Spleen (tissue), 7 donors: Measurements from ENCODE around the gene TMEM120B.

Experiments
- POLR2A ChIP-seq, 3 donors: fragments of 450-650 bp; IDR thresholded peaks; one replicate each; pipeline ENCODE4 v1.5.1; 2017; ENCODE audit warnings: antibody characterized with exemption in 3 of 3, mild to moderate bottlenecking in 1 of 3
- POLR2AphosphoS5 ChIP-seq, 3 donors: sonication (generic); formaldehyde crosslinking; IDR thresholded peaks; one replicate each; pipeline ENCODE4 v1.5.1; 2017; ENCODE audit warnings: antibody characterized with exemption in 3 of 3
- TF ChIP-seq, protein P1 (sequence below), 11 experiments: fragments of 200-600 bp in 7 of 11; fragments of 450-650 bp in 4 of 11; sonication (generic) in 4 of 11; IDR thresholded peaks in 8 of 11; conservative IDR thresholded peaks in 3 of 11; 1 replicate in 7 of 11; 2 replicates in 4 of 11; pipeline versions ENCODE4 v1.4.0 to v1.8.0; 2016 to 2021; ENCODE audit warnings: antibody characterized with exemption in 11 of 11, inconsistent platforms in 4 of 11, mild to moderate bottlenecking in 1 of 11
- donor health status: DM: no; HTN: no; CAD: no; lungs with moderate emphysema.
- donor health status: DM: no; HTN: no; CAD: no.
- donor health status: DM: no; HTN: no; CAD: no.

DNA sequence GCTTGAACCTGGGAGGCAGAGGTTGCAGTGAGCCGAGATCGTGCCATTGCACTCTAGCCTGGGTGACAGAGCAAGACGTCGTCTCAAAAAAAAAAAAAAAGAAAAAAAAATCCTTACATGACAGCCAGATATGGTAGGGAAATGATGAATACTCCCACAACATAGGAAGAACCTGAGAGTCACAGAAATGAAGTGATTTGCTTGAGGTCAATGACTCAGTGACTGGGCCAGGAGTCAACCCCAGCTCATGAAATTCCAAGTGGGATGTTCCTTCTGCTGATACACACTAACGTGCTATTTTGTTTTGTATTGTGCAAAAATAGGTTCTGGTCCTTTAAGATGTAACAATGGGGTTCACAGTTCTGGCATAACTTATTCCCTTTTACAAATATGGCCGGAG lies 71.9 kb downstream of the TMEM120B start:
- TF ChIP-seq POLR2A (IDR thresholded peaks at IDR 0.05) (no peak), POLR2AphosphoS5 (IDR thresholded peaks at IDR 0.05) (no peak)
- TF ChIP-seq, protein P1, sequence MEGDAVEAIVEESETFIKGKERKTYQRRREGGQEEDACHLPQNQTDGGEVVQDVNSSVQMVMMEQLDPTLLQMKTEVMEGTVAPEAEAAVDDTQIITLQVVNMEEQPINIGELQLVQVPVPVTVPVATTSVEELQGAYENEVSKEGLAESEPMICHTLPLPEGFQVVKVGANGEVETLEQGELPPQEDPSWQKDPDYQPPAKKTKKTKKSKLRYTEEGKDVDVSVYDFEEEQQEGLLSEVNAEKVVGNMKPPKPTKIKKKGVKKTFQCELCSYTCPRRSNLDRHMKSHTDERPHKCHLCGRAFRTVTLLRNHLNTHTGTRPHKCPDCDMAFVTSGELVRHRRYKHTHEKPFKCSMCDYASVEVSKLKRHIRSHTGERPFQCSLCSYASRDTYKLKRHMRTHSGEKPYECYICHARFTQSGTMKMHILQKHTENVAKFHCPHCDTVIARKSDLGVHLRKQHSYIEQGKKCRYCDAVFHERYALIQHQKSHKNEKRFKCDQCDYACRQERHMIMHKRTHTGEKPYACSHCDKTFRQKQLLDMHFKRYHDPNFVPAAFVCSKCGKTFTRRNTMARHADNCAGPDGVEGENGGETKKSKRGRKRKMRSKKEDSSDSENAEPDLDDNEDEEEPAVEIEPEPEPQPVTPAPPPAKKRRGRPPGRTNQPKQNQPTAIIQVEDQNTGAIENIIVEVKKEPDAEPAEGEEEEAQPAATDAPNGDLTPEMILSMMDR (IDR thresholded peaks at IDR 0.05 in 8 of 11, conservative IDR thresholded peaks at IDR 0.05 in 3 of 11): no peak
